Right hindlimb (tissue), 1 donor: ENCODE data around the gene ALPK3.

Experiments
- DNase-seq: peaks from one replicate; pipeline ENCODE4 v3.0.0-alpha.2; 2018

Gene ALPK3

GRCh38 chr15:84898761-84899160, 81.6 kb downstream of the ALPK3 start:
- DNase-seq: no peak

GRCh38 chr15:84899750-84900149, 82.6 kb downstream of the ALPK3 start:
- no peak for DNase-seq

GRCh38 chr15:84901540-84901939, 84.4 kb downstream of the ALPK3 start:
- no peak for DNase-seq

GRCh38 chr15:84903751-84904150, 86.6 kb downstream of the ALPK3 start:
- no peak for DNase-seq

GRCh38 chr15:84904419-84904818, 87.3 kb downstream of the ALPK3 start:
- DNase-seq: peak; percentile 67

GRCh38 chr15:84905016-84905916, 88.1 kb downstream of the ALPK3 start:
- DNase-seq: no peak

GRCh38 chr15:84907731-84908130, 90.6 kb downstream of the ALPK3 start:
- DNase-seq: no peak

GRCh38 chr15:84908564-84908963, 91.4 kb downstream of the ALPK3 start:
- DNase-seq: no peak

- no peak for DNase-seq
Observed at GRCh38 chr15:84909029-84909428, 91.9 kb downstream of the ALPK3 start.

GRCh38 chr15:84909782-84910181, 92.6 kb downstream of the ALPK3 start:
- no peak for DNase-seq

- no peak for DNase-seq
Observed at GRCh38 chr15:84910928-84911623, 93.9 kb downstream of the ALPK3 start.

- peak; percentile 88 for DNase-seq
Observed at GRCh38 chr15:84911879-84912660, 94.9 kb downstream of the ALPK3 start.

- DNase-seq: no peak
Observed at GRCh38 chr15:84913360-84913723, 96.2 kb downstream of the ALPK3 start.

- DNase-seq: no peak
Observed at GRCh38 chr15:84914351-84914750, 97.2 kb downstream of the ALPK3 start.

- DNase-seq: peak; percentile 59
Observed at GRCh38 chr15:84914909-84915605, 97.9 kb downstream of the ALPK3 start.

- DNase-seq: no peak
Observed at GRCh38 chr15:84915606-84915958, 98.4 kb downstream of the ALPK3 start.

GRCh38 chr15:84917452-84917851, 100.3 kb downstream of the ALPK3 start:
- DNase-seq: no peak

- DNase-seq: no peak
Observed at GRCh38 chr15:84919106-84919667, 102.0 kb downstream of the ALPK3 start.

- no peak for DNase-seq
Observed at GRCh38 chr15:84921121-84921520, 104.0 kb downstream of the ALPK3 start.

- no peak for DNase-seq
Observed at GRCh38 chr15:84922530-84922929, 105.4 kb downstream of the ALPK3 start.
